GM10266 (cell line): Measurements from ENCODE around the gene TMEM212.

Source experiments
- DNase-seq: peaks from one replicate; pipeline ENCODE4 v3.0.0; 2012; ENCODE audit errors: extremely low spot score
- CTCF ChIP-seq: IDR thresholded peaks from 2 replicates; pipeline ENCODE4 v1.5.1; 2012; ENCODE audit warnings: mild to moderate bottlenecking, low read depth; ENCODE audit not compliant: control insufficient read depth, insufficient read depth; ENCODE audit errors: missing control alignments

The TMEM212 gene

GRCh38 chr3:171809611-171809860 is 33.6 kb upstream of the TMEM212 start:
- DNase-seq, result peak; percentile 73
- TF ChIP-seq CTCF, result no peak

- peak; percentile 42 for TF ChIP-seq CTCF
- peak; percentile 81 for DNase-seq
These were observed 33.1 kb upstream of the TMEM212 start, which contains the start of gene PLD1 for GRCh38 chr3:171809861-171810628. Gene PLD1 (minus strand): TSS chr3:171810483. CDS start chr3:171738051, 72,432 bp downstream.

GRCh38 chr3:171810629-171811294 is 32.4 kb upstream of the TMEM212 start:
- no peak for DNase-seq
- no peak for TF ChIP-seq CTCF

- DNase-seq, result no peak
- TF ChIP-seq CTCF, result no peak
These were observed 31.7 kb upstream of the TMEM212 start for GRCh38 chr3:171811295-171811912.

- TF ChIP-seq CTCF, result no peak
- DNase-seq, result no peak
These were observed 31.2 kb upstream of the TMEM212 start for GRCh38 chr3:171811913-171812335.

GRCh38 chr3:171812811-171813210 is 30.3 kb upstream of the TMEM212 start:
- no peak for TF ChIP-seq CTCF
- no peak for DNase-seq

GRCh38 chr3:171813278-171813896 is 29.8 kb upstream of the TMEM212 start:
- no peak for TF ChIP-seq CTCF
- no peak for DNase-seq
